Articular chondrocyte of knee joint (primary cell): ENCODE measurements around the gene CDKN2B. TPM values are rescaled to one million over a fixed set of nuclear protein-coding genes. Genes with fewer than 3 reads are reported as not detected.

Source experiments
- small RNA-seq: library from RNA; depleted of rRNA; stranded (forward); fragments of <200 nt; gene quantifications from one replicate; pipeline ENCODE3, GENCODE V24; 2012
- total RNA-seq: library from RNA; depleted of rRNA; stranded (reverse); fragments of >200 nt; gene quantifications from 2 replicates; pipeline ENCODE4 v1.2.3, GENCODE V29; 2012

CDKN2B gene
- 2.5 and 5.9 TPM in 2 replicates for total RNA-seq

GRCh38 chr9:22008717-22009505 is at the start of gene CDKN2B:
TSS of gene CDKN2B (minus strand) at chr9:22009305. CDS start at chr9:22008953, 352 bp downstream.

GRCh38 chr9:21994556-21995005 is 14.5 kb downstream of the CDKN2B start, which contains the start of gene CDKN2B-AS1:
TSS of gene CDKN2B-AS1 (plus strand) at chr9:21994791.

GRCh38 chr9:21993893-21994555 is 15.1 kb downstream of the CDKN2B start, which contains the start of gene CDKN2A:
TSS of gene CDKN2A (minus strand) at chr9:21994392.

Small RNAs within 50 kb of the gene (small RNA-seq; reads per million reads assigned to genes)
- gene RF02045: not detected

Other genes with a start within 250 kb of the CDKN2B start
- 26.5 and 31.1 TPM in 2 replicates for gene MTAP, start 206.7 kb downstream of the CDKN2B start, total RNA-seq
- 1.8 and 6.6 TPM in 2 replicates for gene CDKN2A, start 14.9 kb downstream of the CDKN2B start, total RNA-seq
- 2.1 and 6.7 TPM in 2 replicates for gene CDKN2B-AS1, start 14.5 kb downstream of the CDKN2B start, total RNA-seq